Myocyte (in vitro differentiated cells): ENCODE results near the gene VMAC. TPM values are rescaled to one million over a fixed set of nuclear protein-coding genes. Genes with fewer than 3 reads are reported as not detected.

Experiments
- DNase-seq: peaks from one replicate; pipeline ENCODE4 v3.0.0-alpha.2; 2012; ENCODE audit warnings: low read depth
- total RNA-seq: library from RNA; depleted of rRNA; stranded (reverse); fragments of >200 nt; gene quantifications from 2 replicates; pipeline ENCODE4 v1.2.3, GENCODE V29; 2014

VMAC gene
- total RNA-seq, 1 donor from 2014 or later, result 3.1 TPM

- DNase-seq, result no peak
Measured at GRCh38 chr19:5927441-5927821, 22.8 kb downstream of the VMAC start.

- DNase-seq, result no peak
Measured at GRCh38 chr19:5929179-5929578, 24.5 kb downstream of the VMAC start.

GRCh38 chr19:5929625-5930024, 25.0 kb downstream of the VMAC start:
- DNase-seq, result no peak

GRCh38 chr19:5931251-5931650, 26.6 kb downstream of the VMAC start:
- DNase-seq, result no peak

- no peak for DNase-seq
Measured at GRCh38 chr19:5932146-5932545, 27.5 kb downstream of the VMAC start.

DNA sequence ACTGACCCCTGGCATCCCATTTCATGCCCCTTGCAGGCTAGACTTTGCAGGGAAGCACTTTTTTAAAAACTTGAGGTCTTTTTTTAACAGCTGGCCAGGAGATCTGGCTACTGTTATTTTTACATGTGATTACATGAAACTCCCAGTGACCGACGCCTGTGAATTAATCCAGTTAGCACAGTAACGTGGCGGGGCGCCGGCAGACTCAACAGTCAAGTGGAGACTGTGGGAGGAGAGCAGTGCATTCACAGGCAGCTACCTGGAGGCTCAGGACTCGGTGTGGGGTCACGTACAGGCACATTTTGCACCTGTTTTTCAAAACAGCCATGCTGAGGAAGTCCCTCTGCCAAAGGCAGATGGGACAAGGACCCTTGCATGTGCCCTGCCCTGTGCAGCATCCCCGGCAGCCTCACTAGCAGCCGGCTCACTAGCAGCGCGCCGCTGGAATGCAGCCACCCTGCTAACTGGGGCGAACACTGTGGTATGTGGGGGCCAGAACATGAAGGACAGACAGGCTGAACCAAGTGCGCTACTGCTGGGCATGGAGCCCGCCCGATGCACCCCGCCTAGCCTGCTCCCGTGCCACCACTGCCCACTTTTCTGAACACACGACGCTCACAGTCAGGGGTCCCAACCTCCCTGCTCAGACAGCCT, 28.1 kb downstream of the VMAC start:
- DNase-seq, result no peak

GRCh38 chr19:5933391-5934068, 28.9 kb downstream of the VMAC start:
- DNase-seq, result no peak

DNA sequence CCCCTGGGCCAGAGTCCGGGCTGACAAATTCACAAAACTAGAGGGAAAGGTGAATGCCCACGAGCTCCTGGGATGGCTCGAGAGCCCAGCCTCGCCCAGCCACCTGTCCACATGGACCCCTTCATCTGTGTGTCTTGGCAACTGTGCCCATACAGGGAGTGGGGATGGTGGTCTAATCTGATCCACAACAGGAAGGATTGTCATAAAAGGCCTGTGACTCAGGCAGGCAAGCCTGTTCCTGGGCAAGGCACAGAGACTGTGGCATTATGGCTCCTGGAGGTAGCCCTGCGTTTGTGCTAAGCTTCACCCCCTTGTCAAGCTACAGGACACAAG, 29.4 kb downstream of the VMAC start:
- no peak for DNase-seq

- no peak for DNase-seq
Measured at GRCh38 chr19:5934774-5935472, 30.3 kb downstream of the VMAC start.

DNA sequence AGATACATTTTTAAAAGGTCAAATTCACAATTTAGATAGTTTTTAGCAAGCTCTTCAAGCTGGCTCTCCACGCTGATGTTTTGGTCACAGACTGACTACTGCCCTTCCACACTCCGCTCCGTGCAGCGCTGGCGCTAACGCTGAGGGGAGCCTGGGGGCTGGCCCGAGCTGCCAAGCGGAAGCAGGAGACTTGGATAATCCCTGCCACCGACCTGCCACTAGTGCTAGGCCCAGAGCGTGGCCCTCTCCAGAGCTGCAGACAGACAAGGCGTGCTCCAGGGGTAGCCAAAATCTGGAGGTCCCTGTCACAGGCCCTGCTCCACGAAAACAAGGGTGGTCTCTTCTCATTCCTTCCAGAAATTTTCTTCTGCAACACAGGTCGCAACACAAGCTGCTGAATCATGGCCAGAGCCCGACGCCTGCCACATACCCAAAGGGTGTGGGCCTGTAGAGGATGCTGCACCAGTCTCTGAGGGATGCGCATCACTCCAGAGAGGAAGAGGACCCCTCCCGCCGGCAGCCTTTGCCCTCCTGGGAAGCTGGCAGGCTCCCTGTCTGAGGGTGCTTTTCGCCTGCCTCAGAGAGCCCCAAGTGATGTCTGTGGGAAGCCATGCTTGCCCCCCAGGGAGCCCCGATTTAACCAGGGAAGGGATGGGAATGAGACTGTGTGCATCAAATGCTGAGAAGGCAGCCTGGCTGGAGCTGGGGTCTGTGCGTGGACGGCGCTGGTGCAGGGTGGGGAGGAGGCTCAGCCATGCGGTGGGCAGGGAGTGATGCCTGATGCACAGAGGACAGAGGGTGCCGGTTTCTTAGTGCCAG, 31.0 kb downstream of the VMAC start:
- DNase-seq, result no peak

- no peak for DNase-seq
Measured at GRCh38 chr19:5936292-5936592, 31.6 kb downstream of the VMAC start.

- no peak for DNase-seq
Measured at GRCh38 chr19:5937550-5937949, 32.9 kb downstream of the VMAC start.

GRCh38 chr19:5940260-5941208, 35.9 kb downstream of the VMAC start:
- DNase-seq, result no peak

GRCh38 chr19:5941673-5942072, 37.0 kb downstream of the VMAC start:
- no peak for DNase-seq

GRCh38 chr19:5943045-5943444, 38.4 kb downstream of the VMAC start:
- no peak for DNase-seq

GRCh38 chr19:5943623-5944022, 39.0 kb downstream of the VMAC start:
- no peak for DNase-seq

DNA sequence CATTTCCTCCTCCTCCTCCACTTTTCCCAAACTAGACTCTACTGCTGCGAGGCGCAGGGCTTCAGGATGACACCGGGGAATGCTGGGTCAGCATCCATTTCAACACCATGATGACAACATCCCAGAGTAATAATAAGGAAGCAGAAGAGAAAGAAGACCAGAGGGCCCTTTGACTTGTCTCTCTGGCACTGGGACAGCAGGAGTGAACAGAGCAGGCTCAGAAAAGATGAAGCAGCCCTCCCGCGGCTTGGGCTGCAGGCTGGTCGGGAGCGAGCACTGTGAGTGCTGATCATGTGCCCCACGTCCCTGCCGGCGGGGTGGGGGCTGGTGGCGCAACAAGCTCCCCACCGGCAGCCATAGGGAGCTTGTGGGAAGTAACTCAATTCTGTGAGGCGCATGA, 42.8 kb downstream of the VMAC start:
- no peak for DNase-seq

DNA sequence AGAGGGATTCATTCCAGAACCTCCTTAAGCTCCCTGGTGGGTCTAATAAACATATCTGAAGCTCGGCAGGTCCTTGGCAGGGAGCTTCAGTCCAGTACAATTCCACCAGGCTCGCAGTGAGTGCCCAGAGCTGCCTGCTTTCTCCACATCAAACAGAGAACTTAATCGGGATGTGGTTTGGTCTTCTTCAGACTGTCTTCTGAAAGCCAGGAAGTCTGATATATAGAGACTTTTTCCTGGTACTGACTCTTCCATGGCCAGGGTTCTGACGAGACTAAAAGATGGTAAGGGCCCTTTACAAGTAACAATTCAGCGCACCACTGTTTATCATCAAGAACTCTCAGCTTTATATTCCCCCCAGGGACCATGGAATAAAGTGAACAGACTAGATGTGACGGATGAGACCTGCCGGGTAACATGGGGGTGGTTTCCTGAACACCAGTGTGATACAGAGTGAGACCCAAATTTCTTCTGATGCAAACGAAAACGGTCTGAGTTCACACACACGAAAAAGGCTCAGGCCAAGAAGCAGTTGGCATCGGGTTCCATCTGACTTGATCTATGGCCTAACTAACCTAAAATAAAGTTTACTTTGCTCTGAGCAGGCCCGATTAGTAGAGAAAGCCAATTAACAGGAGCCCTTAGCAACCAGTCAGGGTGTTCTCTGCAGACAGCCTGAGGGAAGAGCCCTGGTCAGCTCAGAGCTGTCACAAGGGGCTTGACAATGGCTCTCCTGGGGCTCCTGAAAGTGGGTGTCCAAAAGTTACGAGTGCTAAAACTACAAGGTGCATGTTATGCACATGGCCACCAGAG, 44.3 kb downstream of the VMAC start:
- DNase-seq, result no peak

DNA sequence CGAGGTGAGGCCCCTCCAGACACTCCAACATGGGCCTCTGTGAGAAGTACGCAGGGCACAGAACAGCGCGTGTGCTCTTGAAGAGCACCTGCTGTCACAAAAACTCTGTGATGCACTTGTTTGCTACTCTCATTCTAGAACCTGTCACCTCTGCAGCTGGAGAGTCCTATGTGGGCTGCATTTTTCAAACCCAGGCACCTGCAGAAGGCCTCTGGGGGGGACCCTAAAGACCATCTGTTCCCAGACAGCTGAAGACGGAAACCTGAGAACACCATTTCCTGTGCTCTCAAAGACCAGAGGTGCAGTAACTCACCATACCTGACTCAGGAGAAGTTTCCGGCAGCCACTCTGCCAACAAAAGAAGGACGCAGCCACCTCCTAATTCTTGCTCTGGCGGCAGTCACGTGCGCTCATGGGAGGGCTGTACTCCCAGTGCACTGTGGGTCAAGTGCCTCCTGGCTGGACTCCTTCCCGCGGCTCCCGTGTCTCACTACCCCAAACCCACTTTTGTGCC, 45.2 kb downstream of the VMAC start:
- no peak for DNase-seq

GRCh38 chr19:5950741-5951140, 46.1 kb downstream of the VMAC start:
- DNase-seq, result no peak
